Myocyte (in vitro differentiated cells): ENCODE measurements around the gene UIMC1. TPM values are rescaled to one million over a fixed set of nuclear protein-coding genes. Genes with fewer than 3 reads are reported as not detected.

Source experiments
- DNase-seq: peaks from one replicate; pipeline ENCODE4 v3.0.0-alpha.2; 2012; ENCODE audit warnings: low read depth
- total RNA-seq: library from RNA; depleted of rRNA; stranded (reverse); fragments of >200 nt; gene quantifications from 2 replicates; pipeline ENCODE4 v1.2.3, GENCODE V29; 2014

UIMC1 gene
- total RNA-seq, 1 donor from 2014 or later, result 25.8 TPM

GRCh38 chr5:176902911-176903664 lies 103.5 kb downstream of the UIMC1 start:
- DNase-seq, result no peak

GRCh38 chr5:176902102-176902814 lies 104.3 kb downstream of the UIMC1 start:
- no peak for DNase-seq

GRCh38 chr5:176901260-176902101 lies 105.1 kb downstream of the UIMC1 start:
- no peak for DNase-seq

- no peak for DNase-seq
Observed at GRCh38 chr5:176900780-176901204, 105.8 kb downstream of the UIMC1 start.

- peak; percentile 92 for DNase-seq
Observed at GRCh38 chr5:176899946-176900779, 106.4 kb downstream of the UIMC1 start.

GRCh38 chr5:176899296-176899891 lies 107.2 kb downstream of the UIMC1 start, which contains the start of gene HK3:
TSS of gene HK3 (minus strand) at chr5:176899346. CDS start at chr5:176896159, 3,187 bp downstream.
- DNase-seq, result no peak

- no peak for DNase-seq
Observed at GRCh38 chr5:176897263-176897662, 109.3 kb downstream of the UIMC1 start.

- DNase-seq, result no peak
Observed at GRCh38 chr5:176895831-176896230, 110.7 kb downstream of the UIMC1 start.

- DNase-seq, result no peak
Observed at GRCh38 chr5:176894298-176894697, 112.3 kb downstream of the UIMC1 start.

- DNase-seq, result no peak
Observed at GRCh38 chr5:176892663-176893062, 113.9 kb downstream of the UIMC1 start.

GRCh38 chr5:176891331-176891958 lies 115.1 kb downstream of the UIMC1 start:
- DNase-seq, result no peak

GRCh38 chr5:176890455-176891330 lies 115.9 kb downstream of the UIMC1 start:
- DNase-seq, result no peak

- DNase-seq, result no peak
Observed at GRCh38 chr5:176889321-176890280, 117.0 kb downstream of the UIMC1 start.

GRCh38 chr5:176888865-176889165 lies 117.8 kb downstream of the UIMC1 start:
- DNase-seq, result no peak

- no peak for DNase-seq
Observed at GRCh38 chr5:176888016-176888864, 118.3 kb downstream of the UIMC1 start.

- DNase-seq, result no peak
Observed at GRCh38 chr5:176887252-176887849, 119.2 kb downstream of the UIMC1 start.
